ENCODE results near the gene PDE1A. TPM values are rescaled to one million over a fixed set of nuclear protein-coding genes. Genes with fewer than 3 reads are reported as not detected.

The PDE1A gene
- total RNA-seq, 1 donor from 2014 or later = 17.3 TPM

DNA sequence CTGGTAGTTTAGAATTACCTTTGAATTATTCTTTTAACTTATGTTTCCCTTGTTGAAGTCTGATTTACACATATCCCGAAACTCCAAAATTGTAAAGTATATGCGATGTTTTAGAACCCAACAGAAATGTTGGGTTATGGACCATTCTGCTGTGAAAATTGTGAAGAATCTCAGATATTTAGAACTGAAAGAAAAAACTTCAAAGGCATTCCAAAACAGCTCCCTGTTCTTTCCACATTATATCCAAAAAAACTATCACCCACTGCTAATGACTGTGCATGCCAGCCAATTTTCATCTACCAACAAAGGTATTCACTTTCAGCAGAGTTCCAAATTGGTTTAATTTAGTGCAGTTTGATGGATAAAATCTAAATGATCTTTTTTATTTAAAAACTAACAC, 21.5 kb upstream of the PDE1A start:
- TF ChIP-seq, protein P1, sequence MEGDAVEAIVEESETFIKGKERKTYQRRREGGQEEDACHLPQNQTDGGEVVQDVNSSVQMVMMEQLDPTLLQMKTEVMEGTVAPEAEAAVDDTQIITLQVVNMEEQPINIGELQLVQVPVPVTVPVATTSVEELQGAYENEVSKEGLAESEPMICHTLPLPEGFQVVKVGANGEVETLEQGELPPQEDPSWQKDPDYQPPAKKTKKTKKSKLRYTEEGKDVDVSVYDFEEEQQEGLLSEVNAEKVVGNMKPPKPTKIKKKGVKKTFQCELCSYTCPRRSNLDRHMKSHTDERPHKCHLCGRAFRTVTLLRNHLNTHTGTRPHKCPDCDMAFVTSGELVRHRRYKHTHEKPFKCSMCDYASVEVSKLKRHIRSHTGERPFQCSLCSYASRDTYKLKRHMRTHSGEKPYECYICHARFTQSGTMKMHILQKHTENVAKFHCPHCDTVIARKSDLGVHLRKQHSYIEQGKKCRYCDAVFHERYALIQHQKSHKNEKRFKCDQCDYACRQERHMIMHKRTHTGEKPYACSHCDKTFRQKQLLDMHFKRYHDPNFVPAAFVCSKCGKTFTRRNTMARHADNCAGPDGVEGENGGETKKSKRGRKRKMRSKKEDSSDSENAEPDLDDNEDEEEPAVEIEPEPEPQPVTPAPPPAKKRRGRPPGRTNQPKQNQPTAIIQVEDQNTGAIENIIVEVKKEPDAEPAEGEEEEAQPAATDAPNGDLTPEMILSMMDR (IDR thresholded peaks at IDR 0.05; ENCODE audit: borderline replicate concordance) = no peak
- intact Hi-C loops (cut with micrococcal nuclease) = no loop called here

DNA sequence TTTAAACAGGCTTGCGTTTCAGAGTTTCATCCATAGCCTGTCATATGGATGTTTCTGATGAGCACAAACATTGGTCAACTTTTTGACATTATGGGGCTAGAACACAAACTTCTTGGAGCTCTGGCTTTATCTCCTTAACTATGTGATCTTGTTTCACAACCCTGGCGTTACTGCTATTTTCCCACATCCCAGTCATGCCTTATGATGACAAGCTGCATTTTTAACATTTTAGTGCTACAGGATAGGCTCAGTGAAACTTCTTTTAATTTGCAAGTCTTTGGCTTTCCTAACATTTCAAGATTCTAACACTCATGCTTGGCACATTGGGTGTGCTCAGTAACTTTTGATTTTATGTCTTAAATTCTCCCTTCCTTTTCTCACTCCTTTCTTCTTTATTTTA, 21.0 kb upstream of the PDE1A start:
- Histone ChIP-seq H3K27ac (replicated peaks) (no peak overlapping the region), H3K27me3 (ENCODE audit: low read depth) (no peaks in the 10 kb centered on the region), H3K4me1 (peaks cover 31% of the 10 kb centered on the region), H3K4me3 (no peak overlapping the region), H3K9me3 (replicated peaks) (no peaks in the 10 kb centered on the region), H3K36me3 (no peaks in the 10 kb centered on the region)
- DNase-seq = no peak
- intact Hi-C loops (cut with micrococcal nuclease) = no loop called here
- TF ChIP-seq, protein P1 (IDR thresholded peaks at IDR 0.05; ENCODE audit: borderline replicate concordance) = no peak

More for the DNA sequence above, 21.5 kb upstream of the PDE1A start:
- Histone ChIP-seq H3K27ac (replicated peaks) (no peak overlapping the region), H3K4me1 (peaks cover 31% of the 10 kb centered on the region), H3K27me3 (ENCODE audit: low read depth) (no peaks in the 10 kb centered on the region), H3K36me3 (no peaks in the 10 kb centered on the region), H3K9me3 (replicated peaks) (no peaks in the 10 kb centered on the region), H3K4me3 (no peak overlapping the region)
- no peak for DNase-seq

DNA sequence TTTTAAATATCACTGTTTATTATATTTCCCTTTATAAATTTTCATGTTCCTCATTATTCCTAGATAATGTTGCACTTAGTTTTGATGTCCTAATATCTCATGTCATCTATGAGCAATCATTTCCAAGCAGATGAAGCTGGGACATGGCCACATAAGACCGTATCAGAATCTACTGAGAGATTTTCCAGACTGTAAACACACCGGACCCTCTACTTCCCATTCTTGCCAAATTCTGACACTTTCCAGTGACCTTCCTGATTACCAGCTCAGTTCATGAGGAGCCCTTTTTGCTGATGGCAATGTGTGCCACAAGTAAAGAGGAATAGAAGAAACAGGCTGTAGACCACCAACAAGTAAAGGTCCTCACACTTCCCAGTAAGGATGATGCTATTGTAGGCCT, 20.3 kb upstream of the PDE1A start:
- TF ChIP-seq, protein P1 (IDR thresholded peaks at IDR 0.05; ENCODE audit: borderline replicate concordance) = no peak
- intact Hi-C loops (cut with micrococcal nuclease) = no loop called here
- no peaks in the 10 kb centered on the region for H3K27me3 ChIP-seq (ENCODE audit: low read depth)
- no peak overlapping the region for H3K27ac ChIP-seq (replicated peaks)
- no peak overlapping the region for H3K4me3 ChIP-seq
- H3K4me1 ChIP-seq = peaks cover 31% of the 10 kb centered on the region
- DNase-seq = no peak
- H3K9me3 ChIP-seq (replicated peaks) = no peaks in the 10 kb centered on the region
- no peaks in the 10 kb centered on the region for H3K36me3 ChIP-seq

DNA sequence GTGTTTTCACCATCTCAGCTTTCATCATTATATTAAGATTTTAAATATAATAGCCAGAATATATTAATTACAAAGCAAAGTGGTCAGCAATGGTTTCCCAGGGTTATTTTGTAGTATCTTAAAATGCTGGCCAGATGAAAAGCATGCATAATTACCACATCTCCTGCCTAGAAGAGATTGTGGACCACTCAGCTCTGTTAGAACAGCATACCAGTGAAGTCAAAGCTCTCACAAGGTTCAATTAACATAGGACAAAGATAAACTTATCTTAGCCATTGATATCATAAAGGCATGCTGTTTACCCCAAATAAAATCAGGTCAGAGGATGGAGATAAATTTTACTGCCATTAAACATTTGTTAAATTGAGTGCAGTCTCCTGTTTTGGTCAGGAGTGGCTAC, 19.3 kb upstream of the PDE1A start:
- no peaks in the 10 kb centered on the region for H3K9me3 ChIP-seq (replicated peaks)
- H3K27ac ChIP-seq (replicated peaks) = peak overlapping the region; percentile 4
- H3K4me1 ChIP-seq = peaks cover 31% of the 10 kb centered on the region
- no peaks in the 10 kb centered on the region for H3K27me3 ChIP-seq (ENCODE audit: low read depth)
- H3K4me3 ChIP-seq = no peak overlapping the region
- TF ChIP-seq, protein P1 (IDR thresholded peaks at IDR 0.05; ENCODE audit: borderline replicate concordance) = no peak
- intact Hi-C loops (cut with micrococcal nuclease) = no loop called here
- no peak for DNase-seq
- no peaks in the 10 kb centered on the region for H3K36me3 ChIP-seq

DNA sequence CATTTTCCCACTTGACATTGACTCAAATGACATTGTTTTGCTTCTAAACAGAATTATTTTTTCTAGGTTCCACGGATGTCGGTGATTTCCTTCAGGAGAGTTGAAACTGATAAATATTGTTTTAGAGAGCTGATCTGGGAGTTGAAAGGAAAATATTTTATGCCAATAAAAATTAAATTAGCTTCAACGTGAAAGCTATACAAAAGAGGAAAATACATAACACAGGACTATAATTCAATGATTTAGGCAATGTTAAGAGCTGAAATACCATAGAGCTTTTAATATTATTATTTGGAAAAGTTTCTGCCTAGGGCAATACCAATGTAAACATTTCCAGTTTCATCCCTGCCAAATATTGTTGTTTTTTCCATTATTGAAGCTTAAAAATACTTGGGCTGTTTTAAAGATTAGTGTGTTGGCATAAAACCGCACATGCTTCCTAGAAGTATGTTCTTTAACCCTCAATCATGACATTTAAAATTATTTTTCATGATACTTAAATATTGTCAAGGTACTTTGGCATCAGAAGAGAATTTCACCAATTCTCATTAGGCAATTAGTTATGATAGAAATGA, 18.6 kb upstream of the PDE1A start:
- Histone ChIP-seq H3K9me3 (replicated peaks) (no peaks in the 10 kb centered on the region), H3K27me3 (ENCODE audit: low read depth) (no peaks in the 10 kb centered on the region), H3K36me3 (no peaks in the 10 kb centered on the region), H3K4me1 (peaks cover 31% of the 10 kb centered on the region), H3K4me3 (no peak overlapping the region), H3K27ac (replicated peaks) (peak overlapping the region; percentile 4)
- intact Hi-C loops (cut with micrococcal nuclease) = no loop called here
- TF ChIP-seq, protein P1 (IDR thresholded peaks at IDR 0.05; ENCODE audit: borderline replicate concordance) = no peak
- DNase-seq = no peak

All from left ventricle myocardium inferior (tissue), 1 donor.